ENCODE data around the gene THYN1. TPM values are rescaled to one million over a fixed set of nuclear protein-coding genes. Genes with fewer than 3 reads are reported as not detected.
A peak's percentile ranks its signal among the peaks of the same experiment; 100 is the strongest.
"Not testable (repeated sequence)": the region's sequence is repeated elsewhere in the genome, so short reads cannot be mapped to it uniquely, and the experiment has no call there.

Gene THYN1
- total RNA-seq, 3 donors from 2014 or later, result 51.7 to 73.9 (median 58.7) TPM

DNA sequence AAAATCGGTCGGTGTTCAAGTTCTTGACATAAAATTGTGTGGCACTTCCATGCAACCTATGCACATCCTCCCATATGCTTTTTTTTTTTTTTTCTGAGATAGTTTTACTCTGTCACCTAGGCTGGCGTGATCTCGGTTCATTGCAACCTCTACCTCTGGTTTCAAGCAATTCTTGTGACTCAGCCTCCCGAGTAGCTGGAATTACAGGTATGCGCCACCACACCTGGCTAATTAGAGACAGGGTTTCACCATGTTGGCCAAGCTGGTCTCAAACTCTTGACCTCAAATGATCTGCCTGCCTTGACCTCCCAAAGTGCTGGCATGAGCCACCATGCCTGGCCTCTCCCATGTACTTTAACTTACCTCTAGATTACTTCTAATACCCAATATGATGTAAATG, 38.0 kb upstream of the THYN1 start:
- Histone ChIP-seq H3K36me3 (no peaks in the 10 kb centered on the region), H3K9me3 (no peaks in the 10 kb centered on the region), H3K4me1 (no peaks in the 10 kb centered on the region), H3K4me3 (no peak overlapping the region), H3K27ac (no peak overlapping the region), H3K27me3 (no peaks in the 10 kb centered on the region)
- TF ChIP-seq, protein P1, sequence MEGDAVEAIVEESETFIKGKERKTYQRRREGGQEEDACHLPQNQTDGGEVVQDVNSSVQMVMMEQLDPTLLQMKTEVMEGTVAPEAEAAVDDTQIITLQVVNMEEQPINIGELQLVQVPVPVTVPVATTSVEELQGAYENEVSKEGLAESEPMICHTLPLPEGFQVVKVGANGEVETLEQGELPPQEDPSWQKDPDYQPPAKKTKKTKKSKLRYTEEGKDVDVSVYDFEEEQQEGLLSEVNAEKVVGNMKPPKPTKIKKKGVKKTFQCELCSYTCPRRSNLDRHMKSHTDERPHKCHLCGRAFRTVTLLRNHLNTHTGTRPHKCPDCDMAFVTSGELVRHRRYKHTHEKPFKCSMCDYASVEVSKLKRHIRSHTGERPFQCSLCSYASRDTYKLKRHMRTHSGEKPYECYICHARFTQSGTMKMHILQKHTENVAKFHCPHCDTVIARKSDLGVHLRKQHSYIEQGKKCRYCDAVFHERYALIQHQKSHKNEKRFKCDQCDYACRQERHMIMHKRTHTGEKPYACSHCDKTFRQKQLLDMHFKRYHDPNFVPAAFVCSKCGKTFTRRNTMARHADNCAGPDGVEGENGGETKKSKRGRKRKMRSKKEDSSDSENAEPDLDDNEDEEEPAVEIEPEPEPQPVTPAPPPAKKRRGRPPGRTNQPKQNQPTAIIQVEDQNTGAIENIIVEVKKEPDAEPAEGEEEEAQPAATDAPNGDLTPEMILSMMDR (IDR thresholded peaks at IDR 0.05), result no peak
- TF ChIP-seq POLR2A (IDR thresholded peaks at IDR 0.05) (no peak), POLR2AphosphoS5 (IDR thresholded peaks at IDR 0.05) (no peak)
- no peak for DNase-seq (ENCODE audit: low spot score in 2 of 2)
- intact Hi-C loops (cut with DNase I; ENCODE audit: low total_unique reads), result no loop called here

DNA sequence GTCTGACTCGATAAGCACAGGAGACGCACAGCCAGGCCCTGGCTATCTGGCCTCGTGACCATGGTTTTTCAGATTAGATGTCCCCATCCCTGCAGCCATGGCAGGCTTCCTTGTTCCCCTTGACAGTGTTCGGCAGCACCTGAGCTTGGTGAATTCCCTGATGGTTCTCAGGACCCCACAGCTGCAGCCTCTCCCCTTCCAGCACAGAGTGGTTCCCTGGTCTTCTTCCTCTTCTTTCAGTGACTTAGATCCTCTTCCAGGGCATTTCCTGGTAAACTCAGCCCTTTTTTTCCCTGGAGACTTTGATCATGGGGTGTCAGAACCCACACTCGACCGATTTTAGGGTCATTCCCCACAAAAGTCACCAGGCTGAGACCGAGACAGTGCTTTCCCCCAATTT, 37.5 kb upstream of the THYN1 start:
- H3K4me3 ChIP-seq, result no peak overlapping the region

DNA sequence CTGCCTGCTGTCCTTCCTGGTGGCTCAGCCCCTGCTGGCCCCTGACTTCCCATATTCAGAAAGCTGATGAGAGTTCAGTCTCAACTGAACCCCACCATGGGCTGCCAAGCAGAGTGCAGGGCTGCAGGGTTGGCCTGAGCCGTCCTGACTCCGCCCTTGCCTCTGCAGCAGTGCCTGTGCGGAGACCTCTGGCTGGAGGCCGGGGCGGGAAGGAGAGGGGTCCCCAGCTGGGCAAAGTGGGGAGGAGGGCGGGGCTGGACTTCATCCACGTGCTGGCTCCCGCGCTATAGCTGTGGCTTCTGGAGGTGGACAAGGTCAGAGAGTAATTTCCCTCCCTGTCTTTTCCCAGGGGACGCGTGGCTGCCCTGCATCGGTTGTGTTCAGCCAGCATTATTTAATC, 36.6 kb upstream of the THYN1 start:
- intact Hi-C loops (cut with DNase I; ENCODE audit: low total_unique reads), result no loop called here

More for the DNA sequence above, 37.5 kb upstream of the THYN1 start:
- H3K36me3 ChIP-seq, result no peaks in the 10 kb centered on the region
- no peak overlapping the region for H3K27ac ChIP-seq
- H3K9me3 ChIP-seq, result no peaks in the 10 kb centered on the region
- no peaks in the 10 kb centered on the region for H3K4me1 ChIP-seq
- intact Hi-C loops (cut with DNase I; ENCODE audit: low total_unique reads), result no loop called here
- no peaks in the 10 kb centered on the region for H3K27me3 ChIP-seq
- TF ChIP-seq POLR2A (IDR thresholded peaks at IDR 0.05), result no peak
- TF ChIP-seq POLR2AphosphoS5 (IDR thresholded peaks at IDR 0.05), result no peak
- DNase-seq (ENCODE audit: low spot score in 2 of 2), result no peak

DNA sequence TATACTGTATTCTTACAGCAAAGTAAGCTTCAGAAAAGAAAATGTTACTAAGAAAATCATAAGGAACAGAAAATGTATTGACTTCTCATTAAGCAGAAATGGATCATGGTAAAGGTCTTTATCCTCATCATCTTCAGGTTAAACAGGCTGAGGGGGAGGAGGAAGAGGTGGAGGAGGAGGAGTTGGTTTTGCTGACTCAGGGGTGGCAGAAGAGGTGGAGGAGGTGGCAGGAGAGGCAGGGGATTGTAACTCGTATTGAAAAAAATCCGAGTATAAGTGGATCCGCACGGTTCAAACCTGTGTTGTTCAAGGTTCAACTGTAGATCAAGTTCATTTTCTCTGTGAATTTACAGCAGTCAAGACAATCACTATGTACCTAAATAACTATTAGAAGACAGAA, 36.0 kb upstream of the THYN1 start:
- Histone ChIP-seq H3K27me3 (no peaks in the 10 kb centered on the region), H3K4me1 (no peaks in the 10 kb centered on the region), H3K27ac (no peak overlapping the region), H3K36me3 (no peaks in the 10 kb centered on the region), H3K4me3 (no peak overlapping the region), H3K9me3 (no peaks in the 10 kb centered on the region)
- intact Hi-C loops (cut with DNase I; ENCODE audit: low total_unique reads), result no loop called here
- TF ChIP-seq, protein P1 (IDR thresholded peaks at IDR 0.05), result no peak
- TF ChIP-seq POLR2AphosphoS5 (IDR thresholded peaks at IDR 0.05) (no peak), POLR2A (IDR thresholded peaks at IDR 0.05) (no peak)
- DNase-seq (ENCODE audit: low spot score in 2 of 2), result no peak

More for the DNA sequence above, 36.6 kb upstream of the THYN1 start:
- Histone ChIP-seq H3K27me3 (no peaks in the 10 kb centered on the region), H3K36me3 (no peaks in the 10 kb centered on the region), H3K9me3 (no peaks in the 10 kb centered on the region), H3K4me3 (peak overlapping the region in 1 of 3 donors; percentile 22), H3K27ac (no peak overlapping the region), H3K4me1 (no peaks in the 10 kb centered on the region)
- peak in 1 of 2 donors; percentile 12 for DNase-seq (ENCODE audit: low spot score in 2 of 2)
- TF ChIP-seq POLR2A (IDR thresholded peaks at IDR 0.05), result no peak
- TF ChIP-seq, protein P1 (IDR thresholded peaks at IDR 0.05), result no peak
- TF ChIP-seq POLR2AphosphoS5 (IDR thresholded peaks at IDR 0.05), result no peak

DNA sequence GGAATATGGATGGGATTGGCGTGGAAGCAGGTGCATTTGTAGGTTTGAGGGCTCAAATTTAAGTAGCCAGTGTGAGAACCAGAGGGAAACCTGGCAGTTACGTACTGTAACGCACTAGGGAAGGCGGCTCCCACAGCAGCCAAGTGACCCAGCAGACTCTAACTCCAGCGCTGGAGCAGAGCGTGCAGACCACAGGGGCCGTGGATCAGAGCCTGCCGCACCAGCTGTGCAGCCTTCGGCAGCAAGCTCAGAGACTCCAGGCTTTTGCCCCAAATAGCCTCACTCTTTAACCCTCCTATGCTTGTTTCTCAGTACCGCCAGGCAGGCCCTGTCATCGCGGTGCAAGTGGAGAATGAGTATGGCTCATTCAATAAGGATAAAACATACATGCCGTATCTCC, 35.3 kb upstream of the THYN1 start:
- H3K4me3 ChIP-seq, result no peak overlapping the region
- no peaks in the 10 kb centered on the region for H3K4me1 ChIP-seq
- TF ChIP-seq POLR2A (IDR thresholded peaks at IDR 0.05), result no peak
- intact Hi-C loops (cut with DNase I; ENCODE audit: low total_unique reads), result no loop called here
- no peaks in the 10 kb centered on the region for H3K9me3 ChIP-seq
- H3K36me3 ChIP-seq, result no peaks in the 10 kb centered on the region
- H3K27ac ChIP-seq, result no peak overlapping the region
- no peak for DNase-seq (ENCODE audit: low spot score in 2 of 2)
- no peaks in the 10 kb centered on the region for H3K27me3 ChIP-seq

DNA sequence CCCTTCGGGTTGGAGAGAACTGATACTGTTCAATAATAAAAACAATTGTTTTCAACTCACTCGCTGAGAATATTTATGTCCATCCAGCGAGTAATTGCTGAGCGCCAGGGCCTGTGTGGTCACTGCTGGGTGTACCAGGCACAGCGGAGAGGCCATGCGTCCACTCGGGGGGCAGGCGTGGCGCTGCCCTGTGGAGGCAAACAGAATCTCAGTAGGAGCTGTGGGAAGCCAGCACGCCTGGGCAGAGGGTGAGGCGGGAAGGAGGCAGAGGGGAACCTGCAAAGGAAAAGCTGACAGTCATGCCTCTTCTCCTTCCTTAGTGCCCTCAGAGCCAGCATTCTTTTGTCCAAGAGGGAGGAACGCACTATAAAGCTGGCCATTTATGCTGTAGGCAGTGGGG, 34.4 kb upstream of the THYN1 start:
- no peaks in the 10 kb centered on the region for H3K36me3 ChIP-seq
- no peak overlapping the region for H3K27ac ChIP-seq
- H3K9me3 ChIP-seq, result no peaks in the 10 kb centered on the region
- intact Hi-C loops (cut with DNase I; ENCODE audit: low total_unique reads), result no loop called here
- H3K4me3 ChIP-seq, result no peak overlapping the region
- no peaks in the 10 kb centered on the region for H3K27me3 ChIP-seq
- DNase-seq (ENCODE audit: low spot score in 2 of 2), result no peak
- H3K4me1 ChIP-seq, result no peaks in the 10 kb centered on the region
- TF ChIP-seq POLR2A (IDR thresholded peaks at IDR 0.05) (no peak), POLR2AphosphoS5 (IDR thresholded peaks at IDR 0.05) (no peak)
- TF ChIP-seq, protein P1 (IDR thresholded peaks at IDR 0.05), result no peak

DNA sequence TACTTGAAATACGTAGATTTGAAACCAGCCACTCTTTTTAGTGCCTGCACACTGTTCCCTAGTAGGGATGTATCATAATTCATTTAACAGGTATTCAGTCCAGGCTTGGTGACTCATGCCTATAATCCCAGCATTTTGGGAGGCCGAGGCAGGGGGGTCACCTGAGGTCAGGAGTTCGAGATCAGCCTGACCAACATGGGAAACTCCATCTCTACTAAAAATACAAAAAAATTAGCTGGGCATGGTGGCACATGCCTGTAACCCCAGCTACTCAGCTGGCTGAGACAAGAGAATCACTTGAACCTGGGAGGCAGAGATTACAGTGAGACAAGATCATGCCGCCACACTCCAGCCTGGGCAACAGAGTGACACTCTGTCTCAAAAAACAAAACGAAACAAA, 31.2 kb upstream of the THYN1 start:
- intact Hi-C loops (cut with DNase I; ENCODE audit: low total_unique reads); H3K9me3 ChIP-seq; H3K27ac ChIP-seq; DNase-seq (ENCODE audit: low spot score in 2 of 2); H3K27me3 ChIP-seq; H3K36me3 ChIP-seq; H3K4me3 ChIP-seq; H3K4me1 ChIP-seq: not testable (repeated sequence)
